SIG-M5 (cell line): ENCODE results near the gene RNF166.

ENCODE experiments used
- DNase-seq: peaks from one replicate; lab custom pipeline; 2025; lab: John Stamatoyannopoulos, UW

Gene RNF166

GRCh38 chr16:88652762-88653063, 53.5 kb downstream of the RNF166 start:
- DNase-seq, result no peak

- no peak for DNase-seq
Observed at GRCh38 chr16:88651989-88652761, 54.0 kb downstream of the RNF166 start.

- no peak for DNase-seq
Observed at GRCh38 chr16:88651276-88651988, 54.8 kb downstream of the RNF166 start.

- DNase-seq, result no peak
Observed at GRCh38 chr16:88650749-88651275, 55.4 kb downstream of the RNF166 start, which contains the start of gene CYBA. CYBA (minus strand) TSS chr16:88651053; CDS start chr16:88651013, 40 bp downstream.

GRCh38 chr16:88649924-88650748, 56.1 kb downstream of the RNF166 start:
- no peak for DNase-seq

GRCh38 chr16:88649195-88649923, 56.8 kb downstream of the RNF166 start:
- no peak for DNase-seq

GRCh38 chr16:88647178-88648070, 58.8 kb downstream of the RNF166 start:
- DNase-seq, result no peak
